Measurements from ENCODE around the gene IRGQ. TPM values are rescaled to one million over a fixed set of nuclear protein-coding genes. Genes with fewer than 3 reads are reported as not detected.
"Not testable (repeated sequence)": the region's sequence is repeated elsewhere in the genome, so short reads cannot be mapped to it uniquely, and the experiment has no call there.

The IRGQ gene
- total RNA-seq, 1 experiment from 2014 or later: 23.3 TPM

- H4K20me1 ChIP-seq (ENCODE audit: insufficient read depth): no peaks in the 10 kb centered on the region
- H3K27me3 ChIP-seq (ENCODE audit: insufficient read depth, low read depth): peaks cover 6% of the 10 kb centered on the region; the same call in 1 of the 2 replicates
- H3K4me3 ChIP-seq: no peak overlapping the region
- BruUV-seq (replicated peaks): no TSS peak
- H3K9me2 ChIP-seq (ENCODE audit: insufficient read depth): no peaks in the 10 kb centered on the region
- H3K36me3 ChIP-seq (ENCODE audit: low read depth): no peaks in the 10 kb centered on the region
- no peak overlapping the region for H3K27ac ChIP-seq
- ChIA-PET CTCF (interaction anchor here (1.0 kb wide), 1 partner anchor 39 kb away, joined by 4 read pairs; the partner anchor contains the start of gene ZNF576), POLR2A (ENCODE audit: unreplicated experiment) (interaction anchor here (0.6 kb wide), 5 partner anchors 12 to 168 kb away, joined by 3 to 13 read pairs (median 4); partner anchors contain the start of genes IRGQ and ZNF576)
- no peak overlapping the region for H3K4me2 ChIP-seq
- DNase-seq: peak in 1 of 2 experiments; percentile 77
- no peaks in the 10 kb centered on the region for H3K9me3 ChIP-seq (ENCODE audit: insufficient read depth, low read depth)
- TF ChIP-seq CTCF (conservative IDR thresholded peaks at IDR 0.05): no peak
- no peak for TF ChIP-seq EZH2 (IDR thresholded peaks at IDR 0.05; ENCODE audit: low read depth)
- H3K79me2 ChIP-seq (ENCODE audit: low read depth): no peaks in the 10 kb centered on the region
- H2AFZ ChIP-seq: no peak overlapping the region
- 0 out of 2 replicates have a peak, but pooled peaks cover 14% of the 10 kb centered on the region for H3F3A ChIP-seq (ENCODE audit: insufficient read depth, low read depth)
- H3K4me1 ChIP-seq (replicated peaks; ENCODE audit: insufficient read depth): peaks cover 14% of the 10 kb centered on the region; the same call in 1 of the 2 replicates
- intact Hi-C loops (cut with micrococcal nuclease; ENCODE audit: unreplicated experiment): no loop called here
These were observed 40.3 kb upstream of the IRGQ start for GRCh38 chr19:43636121-43636683.

GRCh38 chr19:43635561-43635940, 39.6 kb upstream of the IRGQ start:
- H4K20me1 ChIP-seq (ENCODE audit: insufficient read depth); H3K36me3 ChIP-seq (ENCODE audit: low read depth); H3K4me2 ChIP-seq; H2AFZ ChIP-seq; DNase-seq; H3K79me2 ChIP-seq (ENCODE audit: low read depth); H3K9me3 ChIP-seq (ENCODE audit: insufficient read depth, low read depth); H3K27ac ChIP-seq; H3K4me3 ChIP-seq; H3K9me2 ChIP-seq (ENCODE audit: insufficient read depth); H3K27me3 ChIP-seq (ENCODE audit: insufficient read depth, low read depth); BruUV-seq (replicated peaks); intact Hi-C loops (cut with micrococcal nuclease; ENCODE audit: unreplicated experiment): not testable (repeated sequence)
- ChIA-PET CTCF (interaction anchor here (1.0 kb wide), 1 partner anchor 39 kb away, joined by 4 read pairs; the partner anchor contains the start of gene ZNF576), POLR2A (ENCODE audit: unreplicated experiment) (interaction anchor here (0.6 kb wide), 1 partner anchor 11 kb away, joined by 3 read pairs; no protein-coding TSS in a partner anchor)
- Histone ChIP-seq H3F3A (ENCODE audit: insufficient read depth, low read depth) (0 out of 2 replicates have a peak, but pooled peaks cover 14% of the 10 kb centered on the region), H3K4me1 (replicated peaks; ENCODE audit: insufficient read depth) (peaks cover 13% of the 10 kb centered on the region; the same call in 1 of the 2 replicates)

DNA sequence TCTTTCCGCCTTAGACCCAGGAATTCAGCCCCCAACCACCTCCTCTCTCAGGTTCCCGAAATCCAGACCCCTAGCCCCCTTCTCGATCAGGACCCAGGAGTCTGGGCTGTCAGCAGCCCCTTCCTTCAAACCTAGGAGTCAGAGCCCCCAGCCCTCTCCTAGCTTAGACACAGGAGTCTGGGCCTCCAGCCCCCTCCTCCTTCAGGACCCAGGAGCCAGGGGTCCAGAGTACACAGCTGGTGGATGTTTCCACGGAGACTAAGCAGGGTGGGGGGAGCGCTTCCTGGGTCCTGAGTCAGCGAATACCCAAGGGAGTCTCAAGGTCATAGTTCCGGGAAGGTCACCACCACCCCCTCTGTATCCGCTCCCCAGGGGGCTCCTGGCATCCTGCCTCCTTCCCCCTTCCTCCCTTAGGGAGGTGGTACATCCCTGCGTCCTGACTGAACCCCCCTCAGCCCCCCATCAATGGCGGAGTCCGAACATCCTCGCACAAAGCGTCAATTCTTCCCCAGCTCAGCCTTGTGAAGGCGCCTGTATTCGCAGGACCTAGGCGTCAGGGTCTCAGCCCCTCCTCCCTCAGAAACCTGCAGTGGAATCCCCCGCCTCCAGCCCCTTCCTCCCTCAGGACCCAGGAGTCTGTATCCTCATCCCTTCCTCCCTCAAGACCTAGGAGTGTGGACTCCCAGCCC, 39.1 kb upstream of the IRGQ start:
- CTCF ChIA-PET: no interaction called here
- H3K36me3 ChIP-seq (ENCODE audit: low read depth): no peaks in the 10 kb centered on the region
- no peaks in the 10 kb centered on the region for H4K20me1 ChIP-seq (ENCODE audit: insufficient read depth)
- DNase-seq: no peak
- no peak overlapping the region for H3K27ac ChIP-seq
- POLR2A ChIA-PET (ENCODE audit: unreplicated experiment): no interaction called here
- H3K4me2 ChIP-seq: no peak overlapping the region
- H3K9me3 ChIP-seq (ENCODE audit: insufficient read depth, low read depth): no peaks in the 10 kb centered on the region
- peaks cover 8% of the 10 kb centered on the region; the same call in 1 of the 2 replicates for H3K4me1 ChIP-seq (replicated peaks; ENCODE audit: insufficient read depth)
- no peaks in the 10 kb centered on the region for H3K9me2 ChIP-seq (ENCODE audit: insufficient read depth)
- no peak overlapping the region for H2AFZ ChIP-seq
- intact Hi-C loops (cut with micrococcal nuclease; ENCODE audit: unreplicated experiment): no loop called here
- BruUV-seq (replicated peaks): no TSS peak
- no peak overlapping the region for H3K4me3 ChIP-seq
- TF ChIP-seq EZH2 (IDR thresholded peaks at IDR 0.05; ENCODE audit: low read depth) (no peak), CTCF (conservative IDR thresholded peaks at IDR 0.05) (no peak)
- 0 out of 2 replicates have a peak, but pooled peaks cover 14% of the 10 kb centered on the region for H3F3A ChIP-seq (ENCODE audit: insufficient read depth, low read depth)
- H3K27me3 ChIP-seq (ENCODE audit: insufficient read depth, low read depth): peaks cover 6% of the 10 kb centered on the region; the same call in 1 of the 2 replicates
- no peaks in the 10 kb centered on the region for H3K79me2 ChIP-seq (ENCODE audit: low read depth)

Data from PC-9 (cell line).